Measurements from ENCODE around the gene GALNT10. TPM values are rescaled to one million over a fixed set of nuclear protein-coding genes. Genes with fewer than 3 reads are reported as not detected.

GALNT10 gene
- polyA plus RNA-seq, 1 experiment: 93.1 TPM

GRCh38 chr5:154194345-154195329, 4.1 kb downstream of the GALNT10 start:
- Histone ChIP-seq H3K4me3 (ENCODE audit: low read depth, low read length) (no peak overlapping the region), H3K9me3 (ENCODE audit: control insufficient read depth, insufficient read depth, low read length) (no peaks in the 10 kb centered on the region; the same call in 1 of the 2 replicates), H3K27me3 (ENCODE audit: control insufficient read depth, insufficient read depth, low read length) (no peaks in the 10 kb centered on the region), H3K27ac (ENCODE audit: low read depth, low read length) (no peak overlapping the region)
- DNase-seq (ENCODE audit: low read depth, low spot score): no peak
- ChIA-PET CTCF (interaction anchor here (0.6 to 7.6 kb wide), 3 partner anchors 122 to 273 kb away, joined by 3 to 98 read pairs (median 3); no protein-coding TSS in a partner anchor), POLR2A (interaction anchor here (1.3 kb wide), 1 partner anchor 26 kb away, joined by 4 read pairs; no protein-coding TSS in a partner anchor)
- TF ChIP-seq CTCF (IDR thresholded peaks at IDR 0.05; ENCODE audit: low read depth, low read length): no peak

DNA sequence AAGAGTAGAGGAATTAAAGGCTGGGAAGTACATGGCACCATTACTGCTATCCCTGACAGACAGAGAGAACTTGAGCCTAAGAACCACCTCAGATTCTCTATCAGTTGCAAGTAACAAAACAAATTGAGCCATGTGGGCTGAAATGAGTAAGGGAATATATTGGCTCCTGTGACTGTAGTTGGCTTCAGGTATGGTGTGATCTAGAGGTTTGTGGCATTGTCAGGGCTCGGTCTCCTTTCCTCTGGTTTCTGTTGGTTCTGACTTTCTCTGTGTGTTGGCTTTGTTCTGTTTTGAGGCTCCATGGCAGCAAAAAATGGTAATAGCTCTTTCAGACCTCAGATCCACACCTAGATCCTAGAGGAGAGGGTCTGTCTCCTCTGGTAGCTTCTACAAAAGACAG, 5.7 kb downstream of the GALNT10 start:
- TF ChIP-seq CTCF (IDR thresholded peaks at IDR 0.05; ENCODE audit: low read depth, low read length): no peak
- CTCF ChIA-PET: interaction anchor here (1.1 to 3.9 kb wide), 12 partner anchors 10 to 413 kb away, joined by 3 to 57 read pairs (median 14); no protein-coding TSS in a partner anchor
- no peak for DNase-seq (ENCODE audit: low read depth, low spot score)
- POLR2A ChIA-PET: no interaction called here
- Histone ChIP-seq H3K9me3 (ENCODE audit: control insufficient read depth, insufficient read depth, low read length) (no peaks in the 10 kb centered on the region), H3K27ac (ENCODE audit: low read depth, low read length) (peak overlapping the region; percentile 31), H3K4me3 (ENCODE audit: low read depth, low read length) (no peak overlapping the region), H3K27me3 (ENCODE audit: control insufficient read depth, insufficient read depth, low read length) (no peaks in the 10 kb centered on the region)

- peak; percentile 61 for TF ChIP-seq CTCF (IDR thresholded peaks at IDR 0.05; ENCODE audit: low read depth, low read length)
- DNase-seq (ENCODE audit: low read depth, low spot score): peak; percentile 51
- no peaks in the 10 kb centered on the region for H3K9me3 ChIP-seq (ENCODE audit: control insufficient read depth, insufficient read depth, low read length)
- H3K4me3 ChIP-seq (ENCODE audit: low read depth, low read length): no peak overlapping the region
- peak overlapping the region; percentile 21 for H3K27ac ChIP-seq (ENCODE audit: low read depth, low read length)
- ChIA-PET POLR2A (interaction anchor here (0.6 to 1.2 kb wide), 3 partner anchors 19 to 133 kb away, joined by 4 to 5 read pairs (median 5); no protein-coding TSS in a partner anchor), CTCF (interaction anchor here (0.5 to 3.9 kb wide), 46 partner anchors 8 to 1667 kb away, joined by 3 to 57 read pairs (median 5); partner anchors contain the start of genes FAM114A2 and MFAP3)
- no peaks in the 10 kb centered on the region for H3K27me3 ChIP-seq (ENCODE audit: control insufficient read depth, insufficient read depth, low read length)
Observed at GRCh38 chr5:154196955-154197652, 6.6 kb downstream of the GALNT10 start.

DNA sequence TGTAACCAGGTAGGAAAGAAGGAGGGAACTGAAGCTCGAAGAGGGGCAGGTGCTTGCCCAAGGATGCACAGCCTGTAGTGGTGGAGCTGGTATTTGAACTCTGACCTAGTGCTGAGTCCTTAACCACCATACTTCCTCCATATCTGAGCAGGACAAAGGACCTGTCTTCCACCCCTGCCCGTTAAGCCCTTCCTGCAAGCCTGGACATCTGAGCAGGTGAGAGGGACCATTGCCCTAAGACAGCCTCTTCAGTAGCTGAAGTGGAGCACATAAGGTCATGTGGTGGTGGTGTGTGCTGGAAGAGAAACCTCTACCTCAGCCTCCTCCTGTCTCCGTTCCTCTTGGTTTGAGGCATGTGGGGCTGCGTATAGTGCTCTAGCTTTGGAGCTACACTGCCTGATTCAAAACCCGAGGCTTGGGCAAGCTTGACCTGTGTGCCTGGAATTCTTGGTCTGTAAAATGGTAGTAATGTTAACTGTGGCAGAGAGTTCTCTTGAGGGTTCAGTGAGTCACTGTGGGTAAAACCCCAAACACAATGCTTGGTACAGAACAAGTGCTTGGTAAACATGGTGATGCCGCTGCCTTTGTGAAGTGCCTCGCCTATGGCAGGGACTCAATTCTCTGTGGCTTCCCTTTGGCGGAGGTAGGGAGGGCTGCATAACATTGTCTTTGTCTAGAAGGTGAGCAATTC, 7.4 kb downstream of the GALNT10 start:
- Histone ChIP-seq H3K27ac (ENCODE audit: low read depth, low read length) (peak overlapping the region; percentile 75), H3K9me3 (ENCODE audit: control insufficient read depth, insufficient read depth, low read length) (no peaks in the 10 kb centered on the region), H3K27me3 (ENCODE audit: control insufficient read depth, insufficient read depth, low read length) (no peaks in the 10 kb centered on the region), H3K4me3 (ENCODE audit: low read depth, low read length) (no peak overlapping the region)
- no peak for DNase-seq (ENCODE audit: low read depth, low spot score)
- ChIA-PET POLR2A (interaction anchor here (0.6 to 1.3 kb wide), 5 partner anchors 8 to 134 kb away, joined by 4 to 10 read pairs (median 5); partner anchors contain the start of gene GALNT10), CTCF (interaction anchor here (0.5 to 3.9 kb wide), 40 partner anchors 8 to 644 kb away, joined by 3 to 57 read pairs (median 5); partner anchors contain the start of genes FAM114A2, GALNT10 and MFAP3)
- TF ChIP-seq CTCF (IDR thresholded peaks at IDR 0.05; ENCODE audit: low read depth, low read length): no peak
